GM12878 (cell line): Measurements from ENCODE around the gene DIMT1. TPM values are rescaled to one million over a fixed set of nuclear protein-coding genes. Genes with fewer than 3 reads are reported as not detected.
A peak's percentile ranks its signal among the peaks of the same experiment; 100 is the strongest.

ENCODE experiments used
- BCL3 ChIP-seq: IDR thresholded peaks from 2 replicates; pipeline ENCODE4 v1.6.1; 2011; ENCODE audit warnings: borderline replicate concordance, low read depth, mild to moderate bottlenecking, moderate library complexity, low read length; ENCODE audit not compliant: insufficient read depth, poor library complexity, severe bottlenecking
- CREM ChIP-seq: IDR thresholded peaks from 2 replicates; pipeline ENCODE4 v1.6.1; 2014; ENCODE audit warnings: antibody characterized with exemption, low read depth
- HDGF ChIP-seq: fragments of 450-650 bp; IDR thresholded peaks from 2 replicates; pipeline ENCODE4 v1.6.1; 2016; ENCODE audit warnings: antibody characterized with exemption
- IRF4 ChIP-seq: IDR thresholded peaks from 2 replicates; pipeline ENCODE4 v1.6.1; 2011; ENCODE audit warnings: low read depth, low read length
- MEF2A ChIP-seq: IDR thresholded peaks from 2 replicates; pipeline ENCODE4 v1.6.1; 2011; ENCODE audit warnings: low read depth, mild to moderate bottlenecking, low read length, moderate library complexity; ENCODE audit not compliant: insufficient read depth
- PRDM15 ChIP-seq: fragments of 450-650 bp; formaldehyde crosslinking; IDR thresholded peaks from 2 replicates; pipeline ENCODE4 v1.4.0; 2020; ENCODE audit warnings: mild to moderate bottlenecking, moderate library complexity
- RBBP5 ChIP-seq: fragments of 200-600 bp; sonication (generic); conservative IDR thresholded peaks from 2 replicates; pipeline ENCODE4 v1.6.1; 2016
- RUNX3 ChIP-seq: IDR thresholded peaks from 2 replicates; pipeline ENCODE4 v1.6.1; 2012; ENCODE audit warnings: low read length, inconsistent platforms
- SMAD1 ChIP-seq: fragments of 450-650 bp; IDR thresholded peaks from 2 replicates; pipeline ENCODE4 v1.6.1; 2018; ENCODE audit warnings: mild to moderate bottlenecking, low read depth; ENCODE audit not compliant: partially characterized antibody
- SMARCA5 ChIP-seq: fragments of 450-650 bp; IDR thresholded peaks from 2 replicates; pipeline ENCODE4 v1.6.1; 2017; ENCODE audit warnings: mild to moderate bottlenecking
- TARDBP ChIP-seq: IDR thresholded peaks from 2 replicates; pipeline ENCODE4 v1.6.1; 2016; ENCODE audit warnings: borderline replicate concordance
- ZBTB4 ChIP-seq: fragments of 450-650 bp; formaldehyde crosslinking; IDR thresholded peaks from 2 replicates; pipeline ENCODE4 v1.4.0; 2022; ENCODE audit warnings: mild to moderate bottlenecking, moderate library complexity
- polyA plus RNA-seq, 11 experiments: library from polyadenylated mRNA; depleted of rRNA in 4 of 11; unstranded in 6 of 11; stranded (reverse) in 5 of 11; fragments of >200 nt; fragmentation: Nextera tagmentation in 4 of 11; fragmentation: Illumina TruSeq in 1 of 11; extraction: Ambion mirVana in 4 of 11; extraction: Trizol in 1 of 11; gene quantifications; 1 replicate in 1 of 11; 2 replicates in 10 of 11; pipeline versions ENCODE4 v1.2.1 to v1.2.3, GENCODE V29; 2011 to 2016; ENCODE audit warnings: inconsistent platforms in 2 of 11, missing spikeins in 2 of 11, low read depth in 1 of 11
- total RNA-seq, 4 experiments: library from RNA; depleted of rRNA in 3 of 4; stranded (reverse); fragments of >200 nt in 3 of 4; fragmentation: Illumina TruSeq in 1 of 4; extraction: Trizol in 1 of 4; gene quantifications; 2 replicates each; pipeline versions ENCODE4 v1.2.1 to v1.2.3, GENCODE V29; 2013 to 2021
- TF ChIP-seq, protein P1 (sequence below): IDR thresholded peaks from 2 replicates; pipeline ENCODE4 v1.6.1; 2012; ENCODE audit warnings: low read depth, low read length, improper control_type of control experiment
- TF ChIP-seq, protein P2 (sequence below): fragments of 450-650 bp; IDR thresholded peaks from 2 replicates; pipeline ENCODE4 v1.6.1; 2017; ENCODE audit warnings: mild to moderate bottlenecking

Gene DIMT1
- total and polyA plus RNA-seq, 10 of the 15 experiments (the other 5 are each of a cell fraction or from before 2014, with no cell fraction given): 19.0 to 66.2 (median 31.6) TPM

DNA sequence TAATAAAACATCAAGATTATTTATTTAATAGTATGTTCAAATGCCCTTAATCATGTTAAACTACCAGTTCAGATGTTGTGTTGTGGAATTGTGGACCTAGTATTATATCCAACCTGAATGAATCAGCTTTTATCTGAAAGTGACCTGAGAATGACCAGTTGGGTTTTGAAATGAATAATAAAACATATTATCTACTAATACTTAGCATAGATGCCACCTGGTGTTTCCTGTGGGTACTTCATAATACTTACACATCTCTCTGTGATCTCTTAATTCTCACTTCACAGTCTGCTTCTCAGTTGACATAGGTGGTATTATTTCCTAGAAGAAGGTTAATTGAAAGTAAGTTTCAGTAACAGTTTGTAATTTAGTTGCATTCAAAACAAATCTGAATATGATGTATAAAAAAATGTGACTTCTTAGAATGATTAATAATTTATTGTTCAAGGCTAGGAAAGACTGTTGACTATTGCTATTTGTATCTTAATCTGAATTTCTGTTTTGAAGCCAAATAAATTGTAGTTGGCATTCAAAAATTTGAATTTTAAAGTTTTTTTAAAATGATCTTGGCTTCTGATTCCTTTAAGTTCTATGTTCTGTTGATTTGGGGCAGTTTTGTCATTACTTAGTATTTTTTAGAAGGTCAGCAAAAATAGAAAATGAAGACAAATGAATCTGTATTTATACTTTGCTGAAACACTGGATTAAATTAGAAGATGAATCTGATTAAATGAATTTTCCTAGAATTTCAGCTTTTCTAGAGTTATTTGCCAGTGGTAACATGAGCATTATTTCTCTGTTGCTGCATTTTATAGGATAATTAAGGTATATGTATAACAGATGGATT lies 49.5 kb downstream of the DIMT1 start (continued):
- TF ChIP-seq PRDM15 (no peak), IRF4 (peak; percentile 64; the same call in 1 of the 2 replicates), HDGF (no peak), TARDBP (no peak), MEF2A (0 out of 2 replicates have a peak, but pooled peaks have one; percentile 24), RBBP5 (no peak), CREM (no peak), BCL3 (no peak), RUNX3 (peak; percentile 27; the same call in 1 of the 2 replicates), ZBTB4 (CRISPR knock-in tag) (no peak), SMAD1 (no peak), SMARCA5 (peak; percentile 57; the same call in 1 of the 2 replicates)
- TF ChIP-seq, protein P1, sequence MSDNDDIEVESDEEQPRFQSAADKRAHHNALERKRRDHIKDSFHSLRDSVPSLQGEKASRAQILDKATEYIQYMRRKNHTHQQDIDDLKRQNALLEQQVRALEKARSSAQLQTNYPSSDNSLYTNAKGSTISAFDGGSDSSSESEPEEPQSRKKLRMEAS: no peak
- TF ChIP-seq, protein P2, sequence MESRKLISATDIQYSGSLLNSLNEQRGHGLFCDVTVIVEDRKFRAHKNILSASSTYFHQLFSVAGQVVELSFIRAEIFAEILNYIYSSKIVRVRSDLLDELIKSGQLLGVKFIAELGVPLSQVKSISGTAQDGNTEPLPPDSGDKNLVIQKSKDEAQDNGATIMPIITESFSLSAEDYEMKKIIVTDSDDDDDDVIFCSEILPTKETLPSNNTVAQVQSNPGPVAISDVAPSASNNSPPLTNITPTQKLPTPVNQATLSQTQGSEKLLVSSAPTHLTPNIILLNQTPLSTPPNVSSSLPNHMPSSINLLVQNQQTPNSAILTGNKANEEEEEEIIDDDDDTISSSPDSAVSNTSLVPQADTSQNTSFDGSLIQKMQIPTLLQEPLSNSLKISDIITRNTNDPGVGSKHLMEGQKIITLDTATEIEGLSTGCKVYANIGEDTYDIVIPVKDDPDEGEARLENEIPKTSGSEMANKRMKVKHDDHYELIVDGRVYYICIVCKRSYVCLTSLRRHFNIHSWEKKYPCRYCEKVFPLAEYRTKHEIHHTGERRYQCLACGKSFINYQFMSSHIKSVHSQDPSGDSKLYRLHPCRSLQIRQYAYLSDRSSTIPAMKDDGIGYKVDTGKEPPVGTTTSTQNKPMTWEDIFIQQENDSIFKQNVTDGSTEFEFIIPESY: no peak
